Measurements from ENCODE around the gene HAUS1.

GRCh38 chr18:46062781-46063180 lies 41.4 kb upstream of the HAUS1 start:
- TF ChIP-seq CTCF (IDR thresholded peaks at IDR 0.05) (no peak), EZH2 (IDR thresholded peaks at IDR 0.05; ENCODE audit: borderline replicate concordance, insufficient read depth, low read depth, low read length, poor library complexity, severe bottlenecking) (no peak)
